ENCODE data around the gene ZFAND2B. TPM values are rescaled to one million over a fixed set of nuclear protein-coding genes. Genes with fewer than 3 reads are reported as not detected.

Gene ZFAND2B
- polyA plus RNA-seq, 1 of the 3 experiments (the other 2 are of a cell fraction): 39.9 TPM

- TF ChIP-seq IRF3 (IDR thresholded peaks at IDR 0.05; ENCODE audit: low read depth, low read length): no peak
- no peak for TF ChIP-seq FOXJ3 (CRISPR knock-in tag; IDR thresholded peaks at IDR 0.05)
These were observed 9.2 kb upstream of the ZFAND2B start (continued) for GRCh38 chr2:219197388-219197787.

DNA sequence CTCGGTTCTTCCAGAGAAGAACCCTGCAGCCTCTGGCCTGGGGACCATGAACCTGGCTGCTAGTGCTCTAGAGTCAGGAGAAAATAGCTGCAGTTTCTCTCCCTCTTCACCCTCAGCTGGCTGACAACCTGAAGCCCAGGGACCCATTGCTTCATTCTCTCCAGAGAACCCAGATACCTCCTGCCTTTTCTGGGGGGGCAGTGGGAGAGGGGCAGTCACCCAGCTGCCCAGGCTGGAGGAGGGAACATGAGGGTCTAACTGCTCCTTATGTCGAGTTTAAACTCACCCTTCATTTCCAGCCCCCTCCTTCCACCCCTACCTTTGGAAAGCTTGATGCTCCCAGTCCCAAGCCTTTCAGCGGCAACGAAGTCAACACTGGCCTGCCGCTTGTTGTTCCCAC lies 7.6 kb upstream of the ZFAND2B start:
- Histone ChIP-seq H3K79me2 (ENCODE audit: insufficient read depth) (no peaks in the 10 kb centered on the region), H3K9me3 (no peaks in the 10 kb centered on the region), H3K4me3 (ENCODE audit: low read depth in 2 of 2, low read length in 1 of 2) (no peak overlapping the region), H3K4me1 (ENCODE audit: control insufficient read depth in 1 of 2, insufficient read depth in 2 of 2, low read depth in 1 of 2, low read length in 1 of 2) (no peaks in the 10 kb centered on the region), H3K9ac (no peak overlapping the region), H3K4me2 (no peak overlapping the region), H3K27ac (ENCODE audit: low read depth in 2 of 2, low read length in 1 of 2) (no peak overlapping the region), H2AFZ (ENCODE audit: low read depth) (no peak overlapping the region), H3K9me2 (no peaks in the 10 kb centered on the region), H3K27me3 (ENCODE audit: insufficient read depth) (peaks cover 8% of the 10 kb centered on the region; the same call in 1 of the 2 replicates), H4K20me1 (ENCODE audit: insufficient read depth) (no peaks in the 10 kb centered on the region), H3K36me3 (replicated peaks in 1 of 2; ENCODE audit: control insufficient read depth in 1 of 2, insufficient read depth in 2 of 2, low read length in 1 of 2) (no peaks in the 10 kb centered on the region), H3F3A (replicated peaks; ENCODE audit: insufficient read depth) (no peaks in the 10 kb centered on the region)
- ChIA-PET POLR2A (no interaction called here), CTCF (interaction anchor here (0.6 to 1.6 kb wide), 4 partner anchors 28 to 315 kb away, joined by 3 to 9 read pairs (median 4); no protein-coding TSS in a partner anchor)
- DNase-seq: no peak
- TF ChIP-seq FOXM1 (IDR thresholded peaks at IDR 0.05; ENCODE audit: low read depth) (no peak), USF1 (IDR thresholded peaks at IDR 0.05; ENCODE audit: borderline replicate concordance, low read depth) (no peak), YY1 (IDR thresholded peaks at IDR 0.05; ENCODE audit: low read depth) (no peak), EZH2phosphoT487 (IDR thresholded peaks at IDR 0.05; ENCODE audit: borderline replicate concordance, low read depth) (no peak), MXI1 (IDR thresholded peaks at IDR 0.05; ENCODE audit: low read depth, low read length) (no peak), FOXJ3 (CRISPR knock-in tag; IDR thresholded peaks at IDR 0.05) (no peak), MEF2A (IDR thresholded peaks at IDR 0.05; ENCODE audit: borderline replicate concordance, low read depth) (no peak), PBX3 (IDR thresholded peaks at IDR 0.05) (no peak), TCF12 (IDR thresholded peaks at IDR 0.05) (no peak)
- 75% methylated on average over 5 of the region's 5 CpGs for WGBS (ENCODE audit: low lambda C conversion rate)

GRCh38 chr2:219199470-219200211 lies 6.9 kb upstream of the ZFAND2B start:
- H3K9me3 ChIP-seq: no peaks in the 10 kb centered on the region
- POLR2A ChIA-PET: no interaction called here
- DNase-seq: no peak
- H3K27ac ChIP-seq (ENCODE audit: low read depth in 2 of 2, low read length in 1 of 2): no peak overlapping the region
- no peaks in the 10 kb centered on the region for H3F3A ChIP-seq (replicated peaks; ENCODE audit: insufficient read depth)
- TF ChIP-seq REST (IDR thresholded peaks at IDR 0.05; ENCODE audit: low read depth, low read length) (no peak), SMC3 (IDR thresholded peaks at IDR 0.05; ENCODE audit: low read depth, low read length) (no peak), NRF1 (IDR thresholded peaks at IDR 0.05; ENCODE audit: low read depth, low read length) (no peak), TAF1 (IDR thresholded peaks at IDR 0.05; ENCODE audit: borderline replicate concordance, low read depth, low read length) (no peak), YY1 (IDR thresholded peaks at IDR 0.05; ENCODE audit: low read depth) (no peak)
- no peaks in the 10 kb centered on the region for H4K20me1 ChIP-seq (ENCODE audit: insufficient read depth)
- CTCF ChIA-PET: interaction anchor here (0.6 to 1.6 kb wide), 5 partner anchors 23 to 316 kb away, joined by 3 to 9 read pairs (median 3); partner anchors contain the start of gene CNPPD1
- H2AFZ ChIP-seq (ENCODE audit: low read depth): no peak overlapping the region
- no peak overlapping the region for H3K4me2 ChIP-seq
- no peak overlapping the region for H3K4me3 ChIP-seq (ENCODE audit: low read depth in 2 of 2, low read length in 1 of 2)
- 72% methylated on average over 12 of the region's 12 CpGs for WGBS (ENCODE audit: low lambda C conversion rate)
- no peaks in the 10 kb centered on the region for H3K4me1 ChIP-seq (ENCODE audit: control insufficient read depth in 1 of 2, insufficient read depth in 2 of 2, low read depth in 1 of 2, low read length in 1 of 2)
- no peaks in the 10 kb centered on the region for H3K9me2 ChIP-seq
- H3K36me3 ChIP-seq (replicated peaks in 1 of 2; ENCODE audit: control insufficient read depth in 1 of 2, insufficient read depth in 2 of 2, low read length in 1 of 2): no peaks in the 10 kb centered on the region
- H3K27me3 ChIP-seq (ENCODE audit: insufficient read depth): peaks cover 8% of the 10 kb centered on the region; the same call in 1 of the 2 replicates
- no peak overlapping the region for H3K9ac ChIP-seq
- H3K79me2 ChIP-seq (ENCODE audit: insufficient read depth): no peaks in the 10 kb centered on the region

Data from SK-N-SH (cell line).